MM.1S (cell line): ENCODE data around the gene SMYD5.
"Not testable (repeated sequence)": the region's sequence is repeated elsewhere in the genome, so short reads cannot be mapped to it uniquely, and the experiment has no call there.

Source experiments
- EZH2 ChIP-seq: fragments of 300-600 bp; sonication (generic); optimal IDR thresholded peaks from 2 replicates; pipeline ENCODE3; 2017; ENCODE audit warnings: low read depth, mild to moderate bottlenecking, antibody characterized with exemption, low read length, mixed read lengths
- EZH2phosphoT487 ChIP-seq: fragments of 300-600 bp; sonication (generic); IDR thresholded peaks from 2 replicates; pipeline ENCODE4 v1.6.1; 2018; ENCODE audit warnings: antibody characterized with exemption, low read length
- TF ChIP-seq, protein P1 (sequence below): fragments of 300-600 bp; sonication (generic); IDR thresholded peaks from 2 replicates; pipeline ENCODE4 v1.5.1; 2016; ENCODE audit warnings: antibody characterized with exemption, low read length, mixed read lengths

GRCh38 chr2:73200281-73200680 lies 13.8 kb upstream of the SMYD5 start:
- TF ChIP-seq, protein P1, sequence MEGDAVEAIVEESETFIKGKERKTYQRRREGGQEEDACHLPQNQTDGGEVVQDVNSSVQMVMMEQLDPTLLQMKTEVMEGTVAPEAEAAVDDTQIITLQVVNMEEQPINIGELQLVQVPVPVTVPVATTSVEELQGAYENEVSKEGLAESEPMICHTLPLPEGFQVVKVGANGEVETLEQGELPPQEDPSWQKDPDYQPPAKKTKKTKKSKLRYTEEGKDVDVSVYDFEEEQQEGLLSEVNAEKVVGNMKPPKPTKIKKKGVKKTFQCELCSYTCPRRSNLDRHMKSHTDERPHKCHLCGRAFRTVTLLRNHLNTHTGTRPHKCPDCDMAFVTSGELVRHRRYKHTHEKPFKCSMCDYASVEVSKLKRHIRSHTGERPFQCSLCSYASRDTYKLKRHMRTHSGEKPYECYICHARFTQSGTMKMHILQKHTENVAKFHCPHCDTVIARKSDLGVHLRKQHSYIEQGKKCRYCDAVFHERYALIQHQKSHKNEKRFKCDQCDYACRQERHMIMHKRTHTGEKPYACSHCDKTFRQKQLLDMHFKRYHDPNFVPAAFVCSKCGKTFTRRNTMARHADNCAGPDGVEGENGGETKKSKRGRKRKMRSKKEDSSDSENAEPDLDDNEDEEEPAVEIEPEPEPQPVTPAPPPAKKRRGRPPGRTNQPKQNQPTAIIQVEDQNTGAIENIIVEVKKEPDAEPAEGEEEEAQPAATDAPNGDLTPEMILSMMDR, result not testable (repeated sequence)
- TF ChIP-seq EZH2phosphoT487, EZH2: not testable (repeated sequence)
